Renal pelvis (tissue), 4 donors: Measurements from ENCODE around the gene DHX9. TPM values are rescaled to one million over a fixed set of nuclear protein-coding genes. Genes with fewer than 3 reads are reported as not detected.
"Not testable (repeated sequence)": the region's sequence is repeated elsewhere in the genome, so short reads cannot be mapped to it uniquely, and the experiment has no call there.

ENCODE experiments used
- DNase-seq: peaks from one replicate; pipeline ENCODE4 v3.0.0-alpha.2; 2013
- polyA plus RNA-seq, 3 donors: library from polyadenylated mRNA; unstranded; fragments of 120-200 nt; gene quantifications; one replicate each; pipeline ENCODE4 v1.2.1, GENCODE V29; 2013; ENCODE audit not compliant: insufficient read length in 3 of 3

The DHX9 gene
- polyA plus RNA-seq, 3 donors: 252 to 288 (median 284) TPM

DNA sequence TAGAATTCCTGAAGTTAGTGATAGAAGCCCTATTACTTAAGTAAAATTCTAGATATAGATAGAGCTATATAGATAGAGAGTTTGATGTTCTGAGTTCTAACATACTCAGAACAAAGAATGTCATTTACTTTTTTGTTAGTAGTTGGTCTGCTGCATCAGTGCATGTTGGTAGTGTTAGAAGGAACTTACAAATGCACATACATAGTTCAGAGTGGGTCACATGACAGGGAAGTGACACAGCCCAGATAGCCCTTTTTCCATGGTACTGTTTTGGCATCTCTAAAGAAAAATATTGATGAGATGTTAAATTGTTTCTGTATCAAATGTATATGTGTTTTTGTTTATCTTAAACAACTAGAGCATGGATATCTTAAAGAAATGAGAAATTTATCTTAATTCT, 45.7 kb downstream of the DHX9 start:
- DNase-seq: no peak

DNA sequence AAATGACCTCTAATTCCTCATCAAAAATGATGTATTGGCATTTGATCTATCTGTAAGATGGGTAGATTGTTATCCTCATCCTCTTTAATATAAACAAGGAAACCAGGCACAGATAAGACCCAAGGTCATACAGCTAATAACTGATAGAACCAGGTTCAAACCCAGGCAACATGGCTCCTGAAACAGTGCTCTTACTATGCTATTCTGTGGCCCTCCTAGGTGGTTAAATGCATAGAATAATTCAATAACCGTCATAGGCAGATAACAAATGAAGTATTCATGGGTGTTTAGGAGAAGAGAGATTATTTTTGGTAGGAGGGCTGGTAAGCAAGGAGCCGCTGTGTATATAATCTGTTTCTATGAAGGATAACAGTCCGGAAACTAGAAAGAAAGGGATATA, 46.4 kb downstream of the DHX9 start:
- no peak for DNase-seq

DNA sequence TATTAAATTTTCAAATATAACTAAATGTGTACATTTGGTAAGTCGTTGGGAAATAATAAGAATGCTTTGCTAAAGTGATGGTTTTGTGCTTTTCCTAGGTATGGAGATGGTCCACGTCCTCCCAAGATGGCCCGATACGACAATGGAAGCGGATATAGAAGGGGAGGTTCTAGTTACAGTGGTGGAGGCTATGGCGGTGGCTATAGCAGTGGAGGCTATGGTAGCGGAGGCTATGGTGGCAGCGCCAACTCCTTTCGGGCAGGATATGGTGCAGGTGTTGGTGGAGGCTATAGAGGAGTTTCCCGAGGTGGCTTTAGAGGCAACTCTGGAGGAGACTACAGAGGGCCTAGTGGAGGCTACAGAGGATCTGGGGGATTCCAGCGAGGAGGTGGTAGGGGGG, 47.8 kb downstream of the DHX9 start:
- DNase-seq: no peak

- no peak for DNase-seq
Observed at GRCh38 chr1:182888736-182889531, 49.8 kb downstream of the DHX9 start.

- no peak for DNase-seq
Observed at GRCh38 chr1:182889997-182890396, 50.9 kb downstream of the DHX9 start.

- no peak for DNase-seq
Observed at GRCh38 chr1:182890927-182891610, 51.9 kb downstream of the DHX9 start.

DNA sequence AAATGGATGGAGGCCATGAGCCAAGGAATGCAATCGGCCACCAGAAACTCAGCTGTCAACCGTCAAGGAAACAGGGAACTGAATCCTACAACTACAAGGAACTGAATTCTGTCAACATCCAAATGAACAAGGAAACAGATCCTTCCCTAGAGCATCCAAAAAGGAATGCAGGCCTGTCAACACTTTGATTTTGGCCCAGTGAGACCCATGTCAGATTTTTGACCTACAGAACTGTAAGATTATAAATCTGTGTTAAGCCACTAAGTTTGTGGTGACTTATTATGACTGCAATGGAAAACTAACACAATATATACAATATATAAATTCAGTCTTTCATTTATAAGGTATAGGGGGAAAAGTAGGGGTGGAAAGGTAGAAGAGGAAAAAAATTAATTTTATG, 58.5 kb downstream of the DHX9 start:
- DNase-seq: no peak

- not testable (repeated sequence) for DNase-seq
Observed at GRCh38 chr1:182901946-182902345, 62.8 kb downstream of the DHX9 start.

DNA sequence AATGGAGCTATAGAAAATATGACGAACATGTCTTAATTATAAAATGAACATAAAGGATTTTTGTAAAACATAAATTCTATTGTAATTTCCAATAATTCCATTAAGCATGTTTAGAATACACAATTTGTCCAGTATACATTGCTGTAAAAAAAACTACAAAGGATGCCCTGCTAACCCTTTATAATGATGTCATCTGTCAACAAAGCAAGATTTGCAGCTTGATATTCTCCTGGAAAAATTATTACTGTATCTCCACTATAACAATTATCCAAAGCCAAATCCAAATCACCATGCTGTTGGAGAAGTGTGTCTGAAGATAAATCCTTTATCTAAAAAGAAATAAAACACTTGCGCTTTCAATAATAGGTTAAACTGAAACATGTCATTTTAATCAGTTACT, 66.2 kb downstream of the DHX9 start:
- no peak for DNase-seq

- DNase-seq: no peak
Observed at GRCh38 chr1:182909578-182909977, 70.4 kb downstream of the DHX9 start.

DNA sequence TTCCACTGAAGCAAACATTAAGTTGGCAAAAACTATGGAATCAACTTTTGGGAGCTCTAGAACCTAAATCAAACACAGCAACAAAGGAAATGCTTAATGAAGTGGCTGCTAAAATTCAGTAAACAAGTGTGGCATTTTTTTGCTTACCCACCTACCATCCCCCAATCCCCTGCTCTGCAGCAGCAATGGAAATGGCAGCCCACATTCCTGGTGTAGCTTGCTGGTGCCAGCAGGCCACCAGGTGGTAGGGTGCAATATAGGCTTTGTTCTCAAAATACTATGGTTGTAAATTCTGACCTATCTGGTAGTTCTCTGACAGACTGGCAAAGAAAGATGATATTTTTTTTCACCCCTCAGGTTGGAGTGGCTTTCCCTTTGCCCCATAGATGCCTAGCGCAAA, 71.0 kb downstream of the DHX9 start:
- no peak for DNase-seq

- DNase-seq: no peak
Observed at GRCh38 chr1:182913401-182913800, 74.3 kb downstream of the DHX9 start.

DNA sequence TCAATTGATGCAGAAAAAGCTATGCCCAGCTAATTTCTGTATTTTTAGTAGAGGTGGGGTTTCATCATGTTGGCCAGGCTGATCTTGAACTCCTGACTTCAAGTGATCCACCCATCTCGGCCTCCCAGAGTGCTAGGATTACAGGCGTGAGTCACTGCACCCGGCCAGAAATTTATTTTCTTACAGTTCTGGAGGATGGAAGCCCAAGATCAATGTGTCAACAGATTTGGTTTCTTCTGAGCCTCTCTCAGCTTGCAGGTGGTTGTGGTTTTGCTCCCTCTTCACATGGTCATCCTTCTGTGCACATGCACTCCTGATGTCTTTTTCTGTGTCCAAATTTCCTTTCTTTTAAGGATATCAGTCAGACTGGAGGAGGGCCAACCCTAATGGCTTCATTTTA, 78.2 kb downstream of the DHX9 start:
- no peak for DNase-seq

DNA sequence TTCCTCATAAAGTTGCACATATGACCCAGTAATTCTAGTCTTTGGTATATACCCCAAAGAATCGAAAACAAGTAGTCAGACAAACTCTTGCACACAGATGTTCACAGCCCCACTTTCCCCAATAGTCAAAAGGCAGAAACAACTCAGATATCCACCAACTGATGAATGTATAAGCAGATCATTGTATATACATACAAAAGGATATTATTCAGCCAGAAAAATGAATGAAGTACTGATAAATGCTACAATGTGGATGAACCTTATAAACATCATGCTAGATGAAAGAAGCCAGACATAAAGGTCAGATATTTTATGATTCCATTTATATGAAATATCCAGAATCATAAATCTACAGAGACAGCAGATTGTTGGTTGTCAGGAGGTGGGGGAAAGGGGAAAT, 86.5 kb downstream of the DHX9 start:
- no peak for DNase-seq

DNA sequence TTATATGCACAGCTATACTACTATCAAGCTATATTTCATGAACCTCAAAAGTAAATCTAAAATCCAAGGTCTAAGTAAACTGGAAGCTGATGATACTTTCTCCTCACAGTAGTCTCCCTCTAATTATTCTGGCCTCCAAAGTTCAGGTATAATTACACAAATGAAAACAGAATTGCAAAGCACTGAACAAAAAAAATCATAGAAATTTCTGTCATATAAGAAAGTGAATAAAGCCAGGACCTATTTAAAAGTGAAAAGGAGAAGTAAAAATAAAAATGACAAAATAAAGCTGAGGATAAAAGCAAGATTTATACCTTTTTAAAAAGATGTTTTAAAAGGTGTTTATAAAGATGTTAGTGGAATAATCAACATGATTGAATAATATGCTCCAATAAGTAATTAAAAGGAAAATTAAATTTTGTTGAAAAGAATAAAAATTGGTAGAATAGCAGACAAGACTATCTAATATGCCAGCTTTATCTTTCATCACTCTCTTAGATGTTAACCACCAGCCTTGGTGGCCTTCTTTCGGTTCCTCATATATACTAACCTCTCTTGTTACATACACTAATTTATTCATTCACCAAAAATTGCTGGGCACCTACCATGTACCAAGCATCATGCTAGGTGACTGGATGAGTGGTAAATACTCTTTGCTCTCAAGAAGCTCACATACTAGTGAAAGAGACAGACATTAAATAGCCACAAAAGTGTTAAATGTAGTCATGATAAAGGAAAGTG, 88.7 kb downstream of the DHX9 start:
- DNase-seq: no peak

DNA sequence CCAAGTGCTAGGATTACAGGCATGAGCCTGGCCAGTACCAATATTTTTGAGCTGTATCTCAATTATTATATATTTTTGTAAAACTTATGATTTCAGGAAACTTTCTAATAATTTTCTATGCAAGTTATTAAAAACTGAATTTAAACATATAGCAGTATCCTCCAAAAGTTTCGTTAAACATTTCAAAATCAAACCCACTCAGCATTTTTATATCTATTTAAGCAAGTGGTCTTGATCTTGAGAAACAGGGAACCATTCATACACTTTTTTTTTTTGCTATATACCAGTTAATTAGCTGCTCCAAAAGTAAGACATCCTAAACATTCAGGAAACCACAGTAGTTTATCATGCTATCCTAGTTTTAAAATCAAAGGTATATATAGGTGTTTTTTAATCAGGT, 91.8 kb downstream of the DHX9 start:
- DNase-seq: no peak

- DNase-seq: no peak
Observed at GRCh38 chr1:182935716-182936115, 96.6 kb downstream of the DHX9 start.

Other genes with a start within 250 kb of the DHX9 start
- gene RGS16, start 235.0 kb upstream of the DHX9 start, polyA plus RNA-seq: 1 to 10 TPM; 1.0 to 1.8 (median 1.0) TPM
- gene RGS8, start 154.8 kb upstream of the DHX9 start, polyA plus RNA-seq: under 1 TPM; 0.06 to 0.07 (median 0.06) TPM
- 1 to 10 TPM; 7.4 to 9.2 (median 9.1) TPM for gene NPL, start 49.6 kb upstream of the DHX9 start, polyA plus RNA-seq
- gene SHCBP1L, start 113.8 kb downstream of the DHX9 start, polyA plus RNA-seq: under 1 TPM; 0.31 to 0.43 (median 0.31) TPM
- gene LAMC1, start 184.1 kb downstream of the DHX9 start, polyA plus RNA-seq: 100 to 1,000 TPM; 268 to 301 (median 297) TPM